ENCODE measurements around the gene C1QL1.

DNA sequence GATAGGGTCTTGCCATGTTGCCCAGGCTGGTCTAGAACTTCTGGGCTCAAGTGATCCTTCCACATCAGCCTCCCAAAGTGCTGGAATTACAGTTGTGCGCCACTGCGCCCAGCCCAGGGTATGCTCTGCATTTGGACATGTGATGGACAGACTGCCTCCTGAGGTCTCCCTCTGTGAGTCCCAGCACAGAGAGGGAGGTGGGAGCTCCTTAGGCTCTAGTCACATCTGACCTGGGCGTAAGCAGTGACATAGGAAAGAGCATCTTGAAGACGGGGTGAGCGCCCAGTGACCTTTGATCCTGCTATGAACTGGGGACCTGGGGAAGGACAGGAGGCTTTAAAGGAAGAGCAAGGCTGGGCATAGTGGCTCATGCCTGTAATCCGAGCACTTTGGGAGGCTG, 50.6 kb downstream of the C1QL1 start:
- TF ChIP-seq POLR2AphosphoS5 (IDR thresholded peaks at IDR 0.05; ENCODE audit: low read depth, low read length) (no peak), TAF1 (IDR thresholded peaks at IDR 0.05; ENCODE audit: borderline replicate concordance, insufficient read depth, low read length) (no peak), FOXP2 (optimal IDR thresholded peaks at IDR 0.05; ENCODE audit: borderline replicate concordance, extremely low read depth, extremely low read length, insufficient read depth) (no peak)

Measured in PFSK-1 (cell line).